Sigmoid colon (tissue), 4 donors: ENCODE measurements around the gene NADSYN1.

Experiments used
- CTCF ChIP-seq, 4 experiments: fragments of 450-650 bp in 3 of 4; fragments of 200-600 bp in 1 of 4; IDR thresholded peaks; one replicate each; pipeline ENCODE4 v1.5.1; 2016 to 2019; ENCODE audit warnings: antibody characterized with exemption in 4 of 4, mild to moderate bottlenecking in 3 of 4, moderate library complexity in 2 of 4
- POLR2A ChIP-seq, 2 donors: fragments of 450-650 bp; IDR thresholded peaks; one replicate each; pipeline ENCODE4 v1.6.1; 2016; ENCODE audit warnings: antibody characterized with exemption in 2 of 2, mild to moderate bottlenecking in 2 of 2, moderate library complexity in 2 of 2
- POLR2AphosphoS5 ChIP-seq, 4 donors: sonication (generic); formaldehyde crosslinking; IDR thresholded peaks; one replicate each; pipeline ENCODE4 v1.6.1; 2017; ENCODE audit warnings: antibody characterized with exemption in 4 of 4

GRCh38 chr11:71442880-71443279, 10.1 kb upstream of the NADSYN1 start:
- TF ChIP-seq POLR2AphosphoS5 (IDR thresholded peaks at IDR 0.05) = no peak
- no peak for TF ChIP-seq POLR2A (IDR thresholded peaks at IDR 0.05)
- TF ChIP-seq CTCF (IDR thresholded peaks at IDR 0.05) = no peak
